C1 segment of cervical spinal cord (tissue), 14 donors: ENCODE data around the gene PROM1.

Source experiments
- DNase-seq, 14 donors: peaks; one replicate each; lab custom pipeline; 2025; lab: John Stamatoyannopoulos, UW

Gene PROM1

GRCh38 chr4:16029262-16029661 lies 54.6 kb downstream of the PROM1 start:
- no peak for DNase-seq

- DNase-seq, result no peak
These were observed 56.2 kb downstream of the PROM1 start for GRCh38 chr4:16027626-16028025.

- DNase-seq, result no peak
These were observed 56.7 kb downstream of the PROM1 start for GRCh38 chr4:16027114-16027513.

- peak in 2 of 14 donors; percentile 20 to 23 for DNase-seq
These were observed 57.6 kb downstream of the PROM1 start for GRCh38 chr4:16026160-16026761.

GRCh38 chr4:16025268-16025667 lies 58.6 kb downstream of the PROM1 start:
- no peak for DNase-seq

DNA sequence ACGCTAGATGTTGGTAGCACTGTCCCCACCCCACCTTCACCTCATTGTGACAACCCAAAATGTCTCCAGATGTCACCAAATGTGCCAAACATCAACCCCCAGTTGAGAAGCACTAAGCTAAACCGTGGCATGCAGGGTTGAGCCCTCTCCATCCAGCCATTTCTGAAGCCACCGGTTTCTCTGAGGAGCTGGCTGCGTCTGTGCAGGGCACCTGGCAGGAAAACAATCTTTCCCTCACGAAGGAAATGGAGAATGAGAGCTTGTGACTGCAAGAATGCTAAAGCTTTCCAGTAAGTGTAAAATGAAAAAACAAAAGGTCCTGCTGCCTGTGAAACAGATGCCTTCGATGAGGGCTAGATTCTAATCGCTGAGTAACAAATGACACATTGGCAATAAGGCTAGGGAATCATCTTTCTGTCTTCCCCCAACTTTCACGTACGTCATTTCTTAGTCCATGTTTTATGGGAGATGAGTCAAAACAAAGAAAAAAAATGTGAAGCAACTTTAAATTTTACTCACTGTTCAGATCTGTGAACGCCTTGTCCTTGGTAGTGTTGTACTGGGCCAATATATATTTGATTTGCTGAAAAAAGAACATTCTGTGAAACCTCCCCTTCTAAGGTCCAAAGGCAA lies 59.9 kb downstream of the PROM1 start:
- DNase-seq, result no peak

- DNase-seq, result no peak
These were observed 61.8 kb downstream of the PROM1 start for GRCh38 chr4:16021804-16022560.

- no peak for DNase-seq
These were observed 64.2 kb downstream of the PROM1 start for GRCh38 chr4:16019649-16020048.

GRCh38 chr4:16018841-16019240 lies 65.0 kb downstream of the PROM1 start:
- no peak for DNase-seq

- no peak for DNase-seq
These were observed 65.7 kb downstream of the PROM1 start for GRCh38 chr4:16018061-16018676.

DNA sequence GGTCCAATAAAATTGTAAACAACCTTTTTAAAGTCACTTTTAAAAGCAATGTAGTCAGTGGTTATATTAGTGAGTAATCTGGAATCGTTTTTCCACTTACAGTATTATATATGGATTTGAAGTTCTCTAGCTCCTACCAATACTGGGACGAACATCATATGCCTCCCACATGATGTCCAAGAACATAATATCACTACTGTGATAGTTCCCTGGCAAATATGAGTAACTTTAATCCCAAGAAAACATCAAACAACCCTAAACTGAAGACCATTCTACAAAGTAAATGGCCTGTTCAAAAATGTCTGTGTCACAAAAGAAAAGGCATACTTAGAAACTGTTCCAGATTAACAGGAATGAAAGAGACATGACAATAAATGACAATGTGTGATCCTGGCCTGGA lies 67.3 kb downstream of the PROM1 start:
- no peak for DNase-seq

- DNase-seq, result no peak
These were observed 72.7 kb downstream of the PROM1 start for GRCh38 chr4:16011173-16011572.

- no peak for DNase-seq
These were observed 74.7 kb downstream of the PROM1 start for GRCh38 chr4:16009153-16009552.

GRCh38 chr4:16007471-16008095 lies 76.2 kb downstream of the PROM1 start:
- DNase-seq, result no peak

DNA sequence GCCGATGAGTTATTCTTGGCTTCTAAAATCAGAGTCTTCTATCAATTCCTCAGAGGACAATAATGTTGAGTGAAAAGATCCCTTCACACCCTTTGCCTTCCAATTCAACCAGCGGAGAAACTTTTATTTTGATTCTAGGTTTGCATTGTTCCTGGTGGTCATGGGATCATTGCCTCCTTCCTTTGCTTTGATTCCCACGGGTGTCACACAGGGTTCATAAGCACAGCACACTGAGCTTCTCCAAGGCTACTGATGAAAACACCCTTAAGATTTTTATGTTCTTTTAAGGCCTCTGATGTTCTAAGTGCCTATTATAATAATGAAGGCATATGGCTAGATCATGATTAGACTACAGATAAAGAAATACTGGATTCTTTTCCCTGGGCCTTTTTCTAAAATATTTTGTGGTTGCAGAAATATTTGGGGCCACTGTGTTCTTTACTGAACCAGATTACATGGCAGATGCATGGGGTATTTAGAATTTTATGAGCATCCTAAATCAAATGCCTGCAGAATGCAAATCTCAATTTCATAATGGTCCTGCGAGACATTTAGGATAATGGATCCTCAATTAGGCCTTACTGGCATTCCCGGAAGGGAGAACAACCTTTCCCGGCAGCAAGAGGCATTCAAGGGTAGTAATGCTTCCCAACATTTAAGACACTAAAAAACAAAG lies 76.9 kb downstream of the PROM1 start:
- no peak for DNase-seq

DNA sequence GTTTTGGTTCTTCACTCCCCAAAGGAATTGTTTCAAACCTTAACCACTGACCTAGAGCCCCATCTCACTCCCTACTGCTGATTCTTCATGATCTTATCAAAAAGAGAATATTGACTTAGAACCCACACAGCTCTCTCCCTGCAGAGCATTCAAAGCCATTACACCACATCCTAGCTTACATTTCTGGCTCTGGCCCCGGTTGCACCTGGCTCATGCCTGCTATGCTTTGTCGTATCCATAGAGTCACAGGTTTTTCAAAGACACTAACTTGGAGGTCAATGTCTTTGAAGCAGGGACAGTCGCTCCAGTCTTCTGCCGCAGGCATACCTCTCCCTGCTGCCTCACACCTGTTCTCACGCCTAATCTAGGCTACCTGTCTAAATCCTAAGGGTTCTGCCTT lies 78.1 kb downstream of the PROM1 start:
- no peak for DNase-seq

DNA sequence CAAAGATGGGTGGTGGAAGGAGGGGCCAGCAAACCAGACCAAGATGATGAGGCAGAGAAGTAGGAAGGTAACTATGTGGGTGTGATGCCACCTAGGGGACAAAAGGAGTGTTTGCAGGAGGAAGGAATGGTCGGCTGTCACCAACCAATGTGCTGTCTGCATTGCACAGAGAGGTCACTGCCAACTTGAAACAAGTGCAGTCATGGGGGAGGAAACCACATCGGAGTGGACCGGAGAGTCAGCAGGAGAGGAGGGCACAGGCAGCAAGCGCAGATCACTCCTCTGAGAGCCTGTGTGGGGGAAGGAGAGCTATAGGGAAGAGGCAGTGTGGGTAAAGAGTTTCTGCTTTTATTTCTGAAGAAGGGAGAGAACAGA lies 82.4 kb downstream of the PROM1 start:
- DNase-seq, result peak in 12 of 14 donors; percentile 11 to 52 (median 34)

DNA sequence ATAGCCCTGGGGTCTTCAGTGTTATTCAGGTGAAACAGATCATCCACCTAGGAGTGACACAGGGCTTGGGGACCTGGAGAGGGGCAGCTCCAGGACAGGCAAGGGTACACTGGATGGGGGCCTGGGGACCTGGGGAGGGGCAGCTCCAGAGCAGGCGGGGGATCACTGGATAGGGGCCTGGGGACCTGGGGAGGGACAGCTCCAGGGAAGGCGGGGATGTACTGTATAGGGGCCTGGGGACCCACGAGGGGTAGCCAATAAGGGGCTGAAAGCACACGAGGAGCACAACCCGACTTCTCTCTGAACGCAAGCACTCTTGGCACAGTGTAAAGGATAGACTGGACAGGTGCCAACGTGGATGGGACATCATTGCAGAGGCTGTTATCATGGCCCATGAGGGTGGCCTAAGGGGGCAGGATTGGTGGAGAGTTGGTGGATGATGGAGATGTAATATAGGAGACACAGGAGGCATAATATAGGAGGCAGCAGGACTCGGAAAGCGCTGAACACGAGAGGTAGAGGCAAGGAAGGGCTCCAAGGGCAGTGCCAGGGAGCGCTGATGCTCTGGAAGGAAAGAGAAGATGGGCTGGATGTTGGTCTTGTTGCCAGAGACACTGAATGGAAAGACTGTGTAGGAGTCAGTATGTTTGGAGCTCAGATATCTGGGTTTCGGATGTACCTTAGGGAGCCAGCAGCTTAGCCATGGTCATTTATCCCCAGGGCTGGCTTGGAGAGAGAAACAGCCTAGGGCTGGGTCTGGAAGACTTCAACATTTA lies 82.9 kb downstream of the PROM1 start:
- DNase-seq, result no peak

GRCh38 chr4:15996773-15997172 lies 87.0 kb downstream of the PROM1 start:
- DNase-seq, result no peak

DNA sequence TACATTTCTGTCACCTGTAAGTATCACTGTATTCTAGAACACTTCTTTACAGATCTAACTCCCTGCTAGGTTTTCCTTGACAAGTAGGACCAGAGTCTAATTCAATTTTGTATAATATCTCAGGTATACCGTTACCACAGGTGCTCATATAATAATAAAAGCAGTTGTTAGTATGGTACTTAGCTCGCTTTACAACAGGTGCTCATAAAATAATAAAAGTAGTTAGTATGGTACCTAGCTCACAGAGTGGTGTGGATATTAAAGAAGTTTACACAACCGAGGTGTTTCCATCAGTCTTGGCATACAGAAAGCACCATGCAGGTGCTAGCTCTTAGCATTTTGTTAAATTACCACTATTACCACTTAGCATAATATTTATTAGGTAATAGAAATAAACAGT lies 88.0 kb downstream of the PROM1 start:
- no peak for DNase-seq

GRCh38 chr4:15992167-15992485 lies 91.7 kb downstream of the PROM1 start:
- DNase-seq, result no peak
